Activated T-helper 9 cell treated with anti-CD3 and anti-CD28 coated beads, Interleukin-2, amount 50 U/mL, for 16 hours (primary cell): ENCODE measurements around the gene RSPH4A.
"Not testable (repeated sequence)": the region's sequence is repeated elsewhere in the genome, so short reads cannot be mapped to it uniquely, and the experiment has no call there.

Experiments
- DNase-seq: peaks from one replicate; pipeline ENCODE4 v3.0.0-alpha.2; 2020; ENCODE audit warnings: low read depth

Gene RSPH4A

GRCh38 chr6:116615937-116616736, at the start of gene RSPH4A:
Gene RSPH4A, plus strand, starts transcription at chr6:116616479. Its CDS starts 145 bp downstream, at chr6:116616624.
- peak; percentile 39 for DNase-seq

GRCh38 chr6:116568111-116568510, 48.2 kb upstream of the RSPH4A start:
- no peak for DNase-seq

- DNase-seq = no peak
Measured at GRCh38 chr6:116568821-116569755, 47.2 kb upstream of the RSPH4A start.

- peak; percentile 98 for DNase-seq
Measured at GRCh38 chr6:116570856-116571682, 45.2 kb upstream of the RSPH4A start, which contains the start of gene RWDD1. Gene RWDD1, plus strand, starts transcription at chr6:116571504. Its CDS starts 79 bp downstream, at chr6:116571583.

- no peak for DNase-seq
Measured at GRCh38 chr6:116571683-116572000, 44.6 kb upstream of the RSPH4A start.

GRCh38 chr6:116572162-116572561, 44.1 kb upstream of the RSPH4A start:
- no peak for DNase-seq

GRCh38 chr6:116575227-116575626, 41.1 kb upstream of the RSPH4A start:
- no peak for DNase-seq

GRCh38 chr6:116577486-116577885, 38.8 kb upstream of the RSPH4A start:
- DNase-seq = no peak

- no peak for DNase-seq
Measured at GRCh38 chr6:116578335-116578734, 37.9 kb upstream of the RSPH4A start.

- no peak for DNase-seq
Measured at GRCh38 chr6:116579143-116579542, 37.1 kb upstream of the RSPH4A start.

GRCh38 chr6:116580198-116580597, 36.1 kb upstream of the RSPH4A start:
- no peak for DNase-seq

GRCh38 chr6:116586276-116586675, 30.0 kb upstream of the RSPH4A start:
- no peak for DNase-seq

- no peak for DNase-seq
Measured at GRCh38 chr6:116586738-116587137, 29.5 kb upstream of the RSPH4A start.

GRCh38 chr6:116595247-116595646, 21.0 kb upstream of the RSPH4A start:
- DNase-seq = no peak

GRCh38 chr6:116596815-116597214, 19.5 kb upstream of the RSPH4A start:
- DNase-seq = no peak

GRCh38 chr6:116603916-116604315, 12.4 kb upstream of the RSPH4A start:
- not testable (repeated sequence) for DNase-seq

GRCh38 chr6:116604868-116605267, 11.4 kb upstream of the RSPH4A start:
- DNase-seq = not testable (repeated sequence)

- no peak for DNase-seq
Measured at GRCh38 chr6:116605935-116606334, 10.3 kb upstream of the RSPH4A start.

- DNase-seq = no peak
Measured at GRCh38 chr6:116611056-116611455, 5.2 kb upstream of the RSPH4A start.

- DNase-seq = peak; percentile 2
Measured at GRCh38 chr6:116616737-116617053, 416 bp downstream of the RSPH4A start.

GRCh38 chr6:116624036-116624805, 7.9 kb downstream of the RSPH4A start:
- DNase-seq = no peak
